NCI-H146 treated with DMSO at 0.1 percent for 48 hours (cell line): ENCODE measurements around the gene DNAJC7.

ENCODE experiments used
- DNase-seq: peaks from one replicate; lab custom pipeline; 2025; ENCODE audit not compliant: unreplicated experiment; lab: John Stamatoyannopoulos, UW

DNAJC7 gene

GRCh38 chr17:41977991-41978390 is 39.2 kb downstream of the DNAJC7 start:
- no peak for DNase-seq

DNA sequence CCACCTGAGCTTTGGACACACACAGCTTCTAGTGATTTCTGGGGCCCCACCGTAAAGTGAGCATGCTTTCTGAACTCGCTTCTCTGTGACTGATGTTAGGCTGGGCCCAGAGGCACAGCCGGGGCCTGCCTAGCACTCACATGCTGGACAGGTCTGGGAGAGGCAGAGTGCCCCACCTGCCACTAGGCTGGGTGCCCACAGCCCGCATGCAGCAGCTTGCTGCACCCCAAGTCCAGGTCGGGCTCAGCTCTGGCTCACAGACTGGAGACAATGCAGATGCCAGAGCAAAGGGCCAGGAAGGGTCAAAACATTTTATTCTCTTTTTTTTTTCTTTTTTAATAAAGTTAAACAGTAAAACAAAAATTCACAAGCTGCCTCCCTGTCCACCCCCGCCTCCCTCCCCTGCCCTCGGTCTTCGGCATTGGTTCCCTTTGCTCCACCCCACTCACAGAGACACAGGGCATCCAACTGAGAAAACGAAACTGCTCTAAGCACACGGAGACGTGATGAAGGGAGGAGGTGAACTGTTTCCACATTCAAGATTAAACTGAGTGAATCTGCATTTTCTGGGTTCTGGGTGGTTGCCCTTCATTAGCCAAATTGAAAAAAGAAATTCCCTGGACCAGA is 41.0 kb downstream of the DNAJC7 start:
- no peak for DNase-seq

DNA sequence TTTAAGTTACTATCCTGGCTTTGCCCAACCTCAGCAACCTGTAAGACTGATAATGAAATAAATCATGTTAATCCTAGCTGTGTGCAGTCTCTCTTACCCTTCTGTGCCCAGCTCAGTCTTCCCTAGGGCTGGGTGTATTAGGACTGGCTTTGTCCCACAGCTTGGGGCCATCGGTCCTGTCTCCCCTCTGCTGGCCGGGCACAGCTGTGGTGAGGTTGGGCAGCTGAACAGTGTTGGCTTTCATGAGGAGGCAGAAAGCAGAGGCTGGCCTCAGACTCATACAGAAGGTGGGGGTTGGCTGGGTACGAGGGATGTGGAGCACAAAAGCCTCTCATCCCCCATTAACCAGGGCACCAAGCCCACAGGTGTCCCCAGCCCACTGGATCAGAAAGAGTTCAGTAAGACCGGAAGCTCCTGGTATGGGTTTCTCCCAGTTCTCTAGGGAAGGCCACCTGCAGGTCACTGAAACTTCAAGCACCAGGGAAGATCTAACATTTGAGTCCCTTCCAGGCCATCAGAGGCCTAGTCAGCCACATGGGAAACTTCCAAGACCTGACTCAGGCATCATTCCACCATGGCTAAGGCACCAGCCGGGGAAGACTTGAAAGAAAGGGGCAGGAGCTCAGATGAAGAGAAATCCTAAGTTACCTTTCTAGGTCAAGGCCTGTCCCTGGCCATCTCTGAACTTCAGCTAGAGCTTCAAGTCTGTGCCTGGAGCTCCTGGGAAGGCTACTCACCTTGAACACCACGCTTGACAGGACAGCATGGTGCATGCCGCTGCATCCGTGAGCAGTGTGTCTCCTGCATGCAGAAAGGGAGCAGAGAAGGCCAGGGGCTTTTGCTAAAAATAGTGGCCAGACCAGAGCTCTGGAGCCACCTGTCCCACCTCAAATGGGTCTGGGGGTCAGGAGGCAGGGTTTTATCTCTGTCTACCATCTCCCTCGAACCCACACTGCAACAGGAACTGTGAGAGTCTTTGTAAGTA is 41.8 kb downstream of the DNAJC7 start:
- no peak for DNase-seq

GRCh38 chr17:41974658-41975057 is 42.6 kb downstream of the DNAJC7 start:
- no peak for DNase-seq

GRCh38 chr17:41974031-41974430 is 43.2 kb downstream of the DNAJC7 start:
- no peak for DNase-seq

- DNase-seq: no peak
Measured at GRCh38 chr17:41973408-41973811, 43.8 kb downstream of the DNAJC7 start.

GRCh38 chr17:41972571-41973407 is 44.5 kb downstream of the DNAJC7 start:
- no peak for DNase-seq

- no peak for DNase-seq
Measured at GRCh38 chr17:41971721-41972523, 45.3 kb downstream of the DNAJC7 start.

GRCh38 chr17:41970901-41971331 is 46.3 kb downstream of the DNAJC7 start:
- no peak for DNase-seq

GRCh38 chr17:41968676-41969075 is 48.6 kb downstream of the DNAJC7 start:
- no peak for DNase-seq

GRCh38 chr17:41967921-41968578 is 49.2 kb downstream of the DNAJC7 start:
- no peak for DNase-seq

GRCh38 chr17:41967141-41967920 is 49.9 kb downstream of the DNAJC7 start:
- no peak for DNase-seq

- peak; percentile 69 for DNase-seq
Measured at GRCh38 chr17:41966463-41967140, 50.6 kb downstream of the DNAJC7 start, which contains the start of gene CNP. Gene CNP (plus strand): TSS chr17:41966795. CDS start chr17:41966885, 90 bp downstream.

DNA sequence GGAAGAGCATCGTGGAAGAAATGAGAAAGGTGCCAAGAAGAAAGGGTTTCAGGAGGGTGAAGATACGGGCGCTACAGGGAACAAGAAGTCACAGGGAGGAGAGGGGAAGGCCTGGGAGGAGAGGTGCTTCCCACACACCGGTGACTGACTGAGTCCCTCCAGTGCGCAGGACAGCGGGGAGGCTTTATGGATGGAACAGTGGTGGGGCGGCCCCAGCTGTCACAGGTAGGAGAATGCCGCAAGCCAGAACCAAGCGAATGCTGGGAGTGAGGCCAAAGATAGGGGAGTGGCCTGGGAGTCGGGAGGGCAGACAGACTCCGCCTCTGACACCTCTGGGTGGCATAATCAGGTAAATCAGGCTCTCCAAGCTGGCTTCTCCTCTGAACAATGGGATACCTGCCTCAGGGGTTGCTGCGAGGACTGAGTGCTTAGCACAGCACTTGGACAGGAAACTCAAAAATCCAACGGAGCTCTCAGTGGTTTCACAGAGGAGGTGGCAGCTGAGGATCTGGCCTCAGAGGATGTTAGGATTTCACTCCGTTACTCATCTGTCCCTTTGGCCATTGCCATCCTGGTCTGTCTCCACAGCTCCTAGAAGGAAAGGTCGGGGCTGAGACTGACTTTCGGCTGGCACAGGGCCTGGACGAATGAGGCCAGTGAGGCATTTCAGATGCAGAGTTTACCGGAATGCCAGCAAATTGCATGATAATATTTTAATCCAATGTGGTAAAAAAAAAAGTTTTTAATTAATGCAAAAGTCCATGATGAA is 51.4 kb downstream of the DNAJC7 start:
- DNase-seq: peak; percentile 95

DNA sequence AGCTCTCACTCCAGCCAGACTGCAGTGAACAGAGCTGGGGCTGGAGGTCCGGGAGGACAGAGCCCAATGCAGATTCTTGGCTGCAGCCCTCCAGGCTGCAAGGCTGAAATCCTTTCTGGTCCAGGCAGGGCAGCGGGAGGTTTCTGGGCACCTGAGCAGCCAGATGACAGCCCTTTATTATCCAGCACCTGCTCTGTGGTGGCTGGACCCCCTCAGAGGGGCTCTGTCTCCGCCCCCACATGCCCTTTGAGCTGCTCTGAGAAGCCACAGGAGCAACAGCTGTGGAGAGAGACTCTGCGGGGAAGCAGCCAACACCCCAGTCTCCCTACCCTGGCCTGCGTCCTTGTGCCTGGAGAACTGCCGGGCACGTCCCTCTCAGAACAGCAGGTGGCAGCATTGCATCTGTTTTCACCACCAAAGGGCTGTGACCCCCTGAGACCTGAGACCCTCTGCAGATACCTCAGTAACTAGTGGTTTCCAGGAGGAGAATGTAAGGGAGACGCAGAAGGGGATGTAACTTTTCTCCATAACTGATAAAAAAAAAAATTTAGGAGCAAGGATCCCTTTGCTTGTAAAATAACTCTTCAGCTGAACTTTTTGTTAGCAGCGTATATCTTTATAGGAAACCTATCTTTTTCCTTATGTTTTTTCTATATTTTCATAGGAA is 54.3 kb downstream of the DNAJC7 start:
- DNase-seq: peak; percentile 78

GRCh38 chr17:41962111-41962510 is 55.1 kb downstream of the DNAJC7 start:
- DNase-seq: no peak
